ENCODE measurements around the gene XPOT. TPM values are rescaled to one million over a fixed set of nuclear protein-coding genes. Genes with fewer than 3 reads are reported as not detected.
"Not testable (repeated sequence)": the region's sequence is repeated elsewhere in the genome, so short reads cannot be mapped to it uniquely, and the experiment has no call there.

Gene XPOT
- 10 to 100 TPM; 25.1 to 33.3 (median 29.5) TPM for total RNA-seq
- 8.9 TPM for polyA plus RNA-seq
- long read RNA-seq, donor 1, full-length matches to known transcripts: 42 of 56 reads
- long read RNA-seq, donor 1, partial matches to known transcripts: 8 of 56 reads
- long read RNA-seq, donor 1, other reads (novel, unspliced or antisense): 6 of 56 reads
- long read RNA-seq, donor 2, full-length matches to known transcripts: 17 of 27 reads
- long read RNA-seq, donor 2, partial matches to known transcripts: 0 of 27 reads
- long read RNA-seq, donor 2, other reads (novel, unspliced or antisense): 10 of 27 reads
- long read RNA-seq, donor 3, full-length matches to known transcripts: 125 of 169 reads
- long read RNA-seq, donor 3, partial matches to known transcripts: 15 of 169 reads
- long read RNA-seq, donor 3, other reads (novel, unspliced or antisense): 29 of 169 reads
- long read RNA-seq, donor 4, full-length matches to known transcripts: 9 of 15 reads
- long read RNA-seq, donor 4, partial matches to known transcripts: 3 of 15 reads
- long read RNA-seq, donor 4, other reads (novel, unspliced or antisense): 3 of 15 reads

DNA sequence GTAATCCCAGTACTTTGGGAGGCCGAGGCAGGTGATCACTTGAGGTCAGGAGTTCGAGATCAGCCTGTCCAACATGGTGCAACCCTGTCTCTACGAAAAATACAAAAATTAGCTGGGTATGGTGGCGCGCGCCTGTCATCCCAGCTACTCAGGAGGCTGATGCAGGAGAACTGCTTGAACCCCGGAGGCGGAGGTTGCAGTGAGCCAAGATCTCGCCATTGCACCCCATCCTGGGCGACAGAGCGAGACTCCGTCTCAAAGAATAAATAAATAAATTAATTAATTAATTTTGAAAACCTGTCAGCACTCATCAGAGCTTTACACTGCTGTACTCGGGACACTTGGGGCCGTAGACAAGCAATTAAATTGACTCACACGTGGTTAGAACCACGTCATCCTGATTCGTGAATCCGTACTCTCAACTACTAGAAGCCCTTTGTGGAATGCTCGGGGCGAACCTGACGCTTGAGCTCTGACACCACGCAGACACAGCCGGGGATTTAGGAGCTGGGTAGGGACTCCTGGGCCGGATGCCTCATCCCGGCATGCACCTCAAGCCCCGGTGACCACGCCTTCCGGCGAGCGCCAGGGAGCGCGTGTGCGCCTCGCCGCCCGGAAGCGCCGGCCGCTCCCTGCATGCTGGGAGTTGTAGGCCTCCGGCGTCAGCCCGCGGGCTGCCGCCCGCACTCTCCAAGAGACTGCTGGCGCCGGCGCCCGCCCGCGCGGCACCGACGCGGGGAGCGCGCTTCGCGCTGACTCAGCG lies at the start of gene XPOT:
TSS of gene XPOT (plus strand) at position 686 of the 763 bp plus-strand sequence. CDS start 5,644 bp downstream, outside the sequence.
- H3K9me3 ChIP-seq (ENCODE audit: control insufficient read depth, low read length): no peaks in the 10 kb centered on the region
- H3K4me1 ChIP-seq (ENCODE audit: control insufficient read depth, insufficient read depth, low read length): peaks cover 2% of the 10 kb centered on the region
- peak within 1 kb of the TSS; percentile 58 for H3K4me3 ChIP-seq (ENCODE audit: low read length)
- intact Hi-C loops (cut with DNase I): no loop called here
- 12% methylated on average over 60 of the region's 60 CpGs for WGBS
- peak; percentile 96 to 98 (median 98) for DNase-seq
- peak; percentile 97 to 98 for ATAC-seq
- no peaks in the 10 kb centered on the region for H3K27me3 ChIP-seq (ENCODE audit: control insufficient read depth, insufficient read depth)
- H3K27ac ChIP-seq (ENCODE audit: low read length): peak within 1 kb of the TSS; percentile 91

- H3K27ac ChIP-seq (ENCODE audit: low read length); intact Hi-C loops (cut with DNase I); DNase-seq; H3K4me3 ChIP-seq (ENCODE audit: low read length); H3K9me3 ChIP-seq (ENCODE audit: control insufficient read depth, low read length); ATAC-seq; H3K27me3 ChIP-seq (ENCODE audit: control insufficient read depth, insufficient read depth); H3K4me1 ChIP-seq (ENCODE audit: control insufficient read depth, insufficient read depth, low read length): not testable (repeated sequence)
- WGBS: 84% methylated on average over 2 of the region's 2 CpGs
These were observed 48.0 kb upstream of the XPOT start for GRCh38 chr12:64356209-64356608.

DNA sequence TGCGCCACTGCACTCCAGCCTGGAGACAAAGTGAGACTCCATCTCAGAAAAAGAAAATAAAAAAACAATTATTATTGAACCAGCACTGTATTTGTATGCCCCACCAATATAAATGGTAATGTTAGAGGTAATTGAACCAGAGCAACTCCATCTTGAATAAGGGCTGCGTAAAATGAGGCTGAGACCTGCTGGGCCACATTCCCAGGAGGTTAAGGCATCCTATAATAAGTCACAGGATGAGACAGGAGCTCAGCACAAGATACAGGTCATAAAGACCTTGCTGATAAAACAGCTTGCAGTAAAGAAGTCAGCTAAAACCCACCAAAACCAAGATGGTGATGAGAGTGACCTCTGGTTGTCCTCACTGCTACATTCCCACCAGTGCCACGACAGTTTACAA lies 43.0 kb upstream of the XPOT start:
- 90% methylated on average over 3 of the region's 3 CpGs for WGBS
- DNase-seq; H3K4me1 ChIP-seq (ENCODE audit: control insufficient read depth, insufficient read depth, low read length); H3K27me3 ChIP-seq (ENCODE audit: control insufficient read depth, insufficient read depth); H3K9me3 ChIP-seq (ENCODE audit: control insufficient read depth, low read length); ATAC-seq; H3K27ac ChIP-seq (ENCODE audit: low read length); H3K4me3 ChIP-seq (ENCODE audit: low read length); intact Hi-C loops (cut with DNase I): not testable (repeated sequence)

- H3K27me3 ChIP-seq (ENCODE audit: control insufficient read depth, insufficient read depth): no peaks in the 10 kb centered on the region
- no peak for DNase-seq
- H3K4me3 ChIP-seq (ENCODE audit: low read length): no peak overlapping the region
- no peak overlapping the region for H3K27ac ChIP-seq (ENCODE audit: low read length)
- H3K9me3 ChIP-seq (ENCODE audit: control insufficient read depth, low read length): no peaks in the 10 kb centered on the region
- H3K4me1 ChIP-seq (ENCODE audit: control insufficient read depth, insufficient read depth, low read length): no peaks in the 10 kb centered on the region
- intact Hi-C loops (cut with DNase I): no loop called here
- 90% methylated on average over 4 of the region's 4 CpGs for WGBS
- ATAC-seq: no peak
These were observed 41.4 kb upstream of the XPOT start for GRCh38 chr12:64362721-64363305.

DNA sequence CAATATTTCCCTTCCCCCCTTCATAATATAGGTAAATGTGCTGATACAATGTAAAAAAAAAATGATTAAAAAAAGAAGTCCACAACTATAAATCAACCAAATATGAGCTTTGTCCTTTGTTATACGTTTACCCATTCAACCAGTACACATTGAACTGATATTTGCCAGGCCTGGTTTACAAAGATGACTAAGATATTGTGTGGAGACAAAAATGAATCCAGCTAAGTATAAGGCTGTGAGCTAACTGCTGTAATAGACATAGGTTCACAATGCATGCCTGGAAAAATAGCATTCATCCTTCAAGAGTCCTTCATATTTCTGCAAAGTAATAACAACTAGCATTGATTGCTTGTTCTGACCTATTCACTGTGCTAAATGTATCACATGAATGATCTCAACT lies 20.5 kb upstream of the XPOT start:
- intact Hi-C loops (cut with DNase I): no loop called here
- DNase-seq (no peak), ATAC-seq (no peak)
- Histone ChIP-seq H3K9me3 (ENCODE audit: control insufficient read depth, low read length) (no peaks in the 10 kb centered on the region), H3K27me3 (ENCODE audit: control insufficient read depth, insufficient read depth) (no peaks in the 10 kb centered on the region), H3K4me1 (ENCODE audit: control insufficient read depth, insufficient read depth, low read length) (no peaks in the 10 kb centered on the region), H3K4me3 (ENCODE audit: low read length) (no peak overlapping the region), H3K27ac (ENCODE audit: low read length) (no peak overlapping the region)
- WGBS: 86% methylated on average over 1 of the region's 1 CpG

- Histone ChIP-seq H3K4me3 (ENCODE audit: low read length) (no peak overlapping the region), H3K4me1 (ENCODE audit: control insufficient read depth, insufficient read depth, low read length) (no peaks in the 10 kb centered on the region), H3K27ac (ENCODE audit: low read length) (no peak overlapping the region), H3K27me3 (ENCODE audit: control insufficient read depth, insufficient read depth) (no peaks in the 10 kb centered on the region), H3K9me3 (ENCODE audit: control insufficient read depth, low read length) (no peaks in the 10 kb centered on the region)
- intact Hi-C loops (cut with DNase I): no loop called here
- 94% methylated on average over 3 of the region's 3 CpGs for WGBS
- no peak for ATAC-seq
- no peak for DNase-seq
These were observed 19.2 kb upstream of the XPOT start for GRCh38 chr12:64385019-64385418.

DNA sequence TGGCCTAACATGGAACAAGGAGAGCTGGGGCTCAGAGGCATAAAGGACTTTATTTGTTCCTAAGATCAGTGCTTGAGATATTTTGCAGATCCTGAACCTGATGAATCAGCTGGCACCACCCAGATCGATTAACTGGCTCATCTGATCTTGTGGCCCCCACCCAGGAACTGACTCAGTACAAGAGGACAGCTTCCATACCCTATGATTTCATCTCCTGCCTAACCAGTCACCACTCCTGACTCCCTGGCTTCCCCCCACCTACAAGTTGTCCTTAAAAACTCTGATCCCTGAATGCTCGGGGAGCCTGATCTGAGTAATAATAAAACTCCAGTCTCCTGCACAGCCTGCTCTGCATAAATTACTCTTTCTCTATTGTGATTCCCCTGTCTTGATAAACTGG lies 18.7 kb upstream of the XPOT start:
- Histone ChIP-seq H3K4me1 (ENCODE audit: control insufficient read depth, insufficient read depth, low read length) (no peaks in the 10 kb centered on the region), H3K9me3 (ENCODE audit: control insufficient read depth, low read length) (no peaks in the 10 kb centered on the region), H3K4me3 (ENCODE audit: low read length) (no peak overlapping the region), H3K27me3 (ENCODE audit: control insufficient read depth, insufficient read depth) (no peaks in the 10 kb centered on the region), H3K27ac (ENCODE audit: low read length) (no peak overlapping the region)
- 85% methylated on average over 2 of the region's 2 CpGs for WGBS
- ATAC-seq (no peak), DNase-seq (no peak)
- intact Hi-C loops (cut with DNase I): no loop called here

DNA sequence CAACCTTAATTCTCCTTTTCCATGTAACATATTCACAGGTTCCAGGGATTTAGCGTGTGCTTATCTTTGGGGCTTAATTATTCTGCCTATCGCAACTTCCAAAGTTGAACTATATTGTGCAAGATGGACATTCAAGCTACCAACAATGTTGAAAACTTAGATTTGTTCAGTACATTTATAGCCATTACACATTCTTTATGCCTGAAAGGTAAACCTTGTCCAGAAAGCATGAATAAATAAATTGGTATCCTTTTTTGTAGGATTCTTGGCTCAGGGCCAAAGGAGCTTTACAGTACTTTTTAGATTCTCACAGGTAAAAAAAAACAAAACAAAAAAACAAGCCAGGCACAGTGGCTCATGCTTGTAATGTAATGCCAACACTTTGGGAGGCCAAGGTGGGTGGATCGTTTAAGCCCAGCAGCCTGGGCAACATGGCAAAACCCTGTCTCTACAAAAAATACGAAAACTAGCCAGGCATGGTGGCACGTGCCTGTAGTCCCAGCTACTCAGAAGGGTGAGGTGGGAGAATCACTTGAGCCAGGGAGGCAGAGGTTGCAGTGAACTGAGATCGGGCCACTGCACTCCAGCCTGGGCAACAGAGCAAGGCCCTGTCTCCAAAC lies 16.9 kb upstream of the XPOT start:
- no peak overlapping the region for H3K4me3 ChIP-seq (ENCODE audit: low read length)
- no peak overlapping the region for H3K27ac ChIP-seq (ENCODE audit: low read length)
- WGBS: 89% methylated on average over 6 of the region's 6 CpGs
- H3K27me3 ChIP-seq (ENCODE audit: control insufficient read depth, insufficient read depth): no peaks in the 10 kb centered on the region
- H3K4me1 ChIP-seq (ENCODE audit: control insufficient read depth, insufficient read depth, low read length): no peaks in the 10 kb centered on the region
- no peak for DNase-seq
- H3K9me3 ChIP-seq (ENCODE audit: control insufficient read depth, low read length): no peaks in the 10 kb centered on the region
- ATAC-seq: no peak
- intact Hi-C loops (cut with DNase I): no loop called here

DNA sequence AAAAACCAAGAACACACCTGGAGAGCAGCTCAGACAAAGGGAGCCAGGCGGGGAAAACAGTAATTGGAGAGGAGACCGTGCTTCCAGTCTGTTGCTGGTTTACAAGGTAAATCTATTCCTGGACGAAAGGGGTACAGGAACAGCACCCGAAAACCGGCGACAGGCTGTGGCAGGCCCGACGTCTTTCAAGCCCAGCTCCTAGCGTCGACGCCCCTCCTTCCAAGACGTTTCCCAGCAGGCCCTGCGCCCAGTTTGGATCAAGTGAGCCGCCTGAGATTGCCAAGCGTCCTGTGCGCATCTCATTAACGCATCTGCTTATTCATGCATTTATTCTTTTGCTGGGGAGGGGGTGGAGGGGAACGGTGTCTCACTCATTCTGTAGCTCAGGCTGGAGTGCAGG lies 15.0 kb upstream of the XPOT start:
- no peak for DNase-seq
- no peaks in the 10 kb centered on the region for H3K27me3 ChIP-seq (ENCODE audit: control insufficient read depth, insufficient read depth)
- H3K27ac ChIP-seq (ENCODE audit: low read length): no peak overlapping the region
- no peaks in the 10 kb centered on the region for H3K4me1 ChIP-seq (ENCODE audit: control insufficient read depth, insufficient read depth, low read length)
- intact Hi-C loops (cut with DNase I): no loop called here
- no peak overlapping the region for H3K4me3 ChIP-seq (ENCODE audit: low read length)
- WGBS: 80% methylated on average over 18 of the region's 18 CpGs
- no peaks in the 10 kb centered on the region for H3K9me3 ChIP-seq (ENCODE audit: control insufficient read depth, low read length)
- ATAC-seq: no peak

GRCh38 chr12:64390275-64390851 lies 13.8 kb upstream of the XPOT start, which contains the start of gene C12orf56:
C12orf56 (minus strand) TSS chr12:64390758; CDS start chr12:64390565, 193 bp downstream.
- peak; percentile 36 to 52 for ATAC-seq
- WGBS: 2% methylated on average over 66 of the region's 66 CpGs
- Histone ChIP-seq H3K4me3 (ENCODE audit: low read length) (peak within 1 kb of the TSS; percentile 26), H3K4me1 (ENCODE audit: control insufficient read depth, insufficient read depth, low read length) (no peaks in the 10 kb centered on the region), H3K27ac (ENCODE audit: low read length) (no peak within 1 kb of the TSS), H3K27me3 (ENCODE audit: control insufficient read depth, insufficient read depth) (no peaks in the 10 kb centered on the region), H3K9me3 (ENCODE audit: control insufficient read depth, low read length) (no peaks in the 10 kb centered on the region)
- DNase-seq: peak in 2 of 3 donors; percentile 56 to 62
- intact Hi-C loops (cut with DNase I): no loop called here
